ENCODE results near the gene PI4KA.

GRCh38 chr22:20777420-20778177 lies 81.0 kb downstream of the PI4KA start:
- TF ChIP-seq POLR2A (IDR thresholded peaks at IDR 0.05; ENCODE audit: low read depth, low read length) (no peak), TAF1 (IDR thresholded peaks at IDR 0.05; ENCODE audit: borderline replicate concordance, low read depth, low read length) (no peak)

All from GM12892 (cell line).